Transverse colon (tissue), 4 donors: Measurements from ENCODE around the gene ICAM3. TPM values are rescaled to one million over a fixed set of nuclear protein-coding genes. Genes with fewer than 3 reads are reported as not detected.
"Not testable (repeated sequence)": the region's sequence is repeated elsewhere in the genome, so short reads cannot be mapped to it uniquely, and the experiment has no call there.

Experiments used
- DNase-seq: peaks from one replicate; pipeline ENCODE4 v3.0.0-alpha.2; 2019
- H3K27ac ChIP-seq, 4 donors: fragments of 200-600 bp; sonication (generic); 2 replicates each; pipeline ENCODE4 v1.5.1; 2016 to 2018; ENCODE audit warnings: inconsistent platforms in 4 of 4
- H3K27me3 ChIP-seq: fragments of 200-600 bp; sonication (generic); 2 replicates; pipeline ENCODE4 v1.5.1; 2017; ENCODE audit warnings: inconsistent platforms
- H3K36me3 ChIP-seq, 4 donors: fragments of 200-600 bp; sonication (generic); 2 replicates each; pipeline ENCODE4 v1.5.1; 2017 to 2019; ENCODE audit warnings: inconsistent platforms in 4 of 4
- H3K4me1 ChIP-seq, 4 donors: fragments of 200-600 bp; sonication (generic); 2 replicates each; pipeline ENCODE4 v1.5.1; 2017 to 2020; ENCODE audit warnings: inconsistent platforms in 4 of 4
- H3K4me3 ChIP-seq, 4 donors: fragments of 200-600 bp; sonication (generic); 1 replicate in 1 of 4; 2 replicates in 3 of 4; pipeline versions ENCODE4 v1.5.1 to v1.6.1; 2017 to 2019; ENCODE audit warnings: inconsistent platforms in 4 of 4
- H3K9me3 ChIP-seq, 2 donors: fragments of 200-600 bp; sonication (generic); 2 replicates each; pipeline ENCODE4 v1.5.1; 2017 to 2019; ENCODE audit warnings: inconsistent platforms in 2 of 2
- CTCF ChIP-seq, 5 experiments: fragments of 200-600 bp in 3 of 5; fragments of 450-650 bp in 2 of 5; sonication (generic) in 3 of 5; IDR thresholded peaks; 1 replicate in 2 of 5; 2 replicates in 3 of 5; pipeline ENCODE4 v1.5.1; 2016 to 2017; ENCODE audit warnings: antibody characterized with exemption in 5 of 5, inconsistent platforms in 3 of 5, mild to moderate bottlenecking in 2 of 5, moderate library complexity in 1 of 5
- EP300 ChIP-seq: sonication (generic); formaldehyde crosslinking; IDR thresholded peaks from one replicate; pipeline ENCODE4 v1.6.1; 2017; ENCODE audit warnings: antibody characterized with exemption, low read depth
- POLR2A ChIP-seq: fragments of 450-650 bp; IDR thresholded peaks from one replicate; pipeline ENCODE4 v1.6.1; 2016; ENCODE audit warnings: antibody characterized with exemption, mild to moderate bottlenecking, moderate library complexity
- POLR2AphosphoS5 ChIP-seq, 3 donors: sonication (generic); formaldehyde crosslinking; IDR thresholded peaks; one replicate each; pipeline ENCODE4 v1.6.1; 2016; ENCODE audit warnings: antibody characterized with exemption in 3 of 3
- WGBS, 2 donors: methylation state at CpG; one replicate each; pipeline ENCODE4 v1.1.5; 2018; ENCODE audit warnings: low coverage in 1 of 2; 5-methylcytosine and 5-hydroxymethylcytosine counted together
- in situ Hi-C, 4 donors: fragments of 200-750 bp; cut with MboI; loops; one replicate each; pipeline versions ENCODE4 v1.15.0 to v1.15.1; 2017; ENCODE audit warnings: low sequenced_read_pairs in 3 of 4, low pct_ligation_motif_present in 1 of 4, low pct_unique_long_range_greater_than_20kb in 1 of 4
- intact Hi-C: fragments of 100-400 bp; cut with DNase I; formaldehyde crosslinking; loops from one replicate; pipeline ENCODE4 v1.15.1; 2023; ENCODE audit warnings: low total_unique reads
- total RNA-seq, 4 donors: library from RNA; depleted of rRNA; stranded (reverse); fragments of >200 nt; gene quantifications; one replicate each; pipeline ENCODE4 v1.1.0, GENCODE V29; 2016

Gene ICAM3
- total RNA-seq, result 10 to 100 TPM in 2 of 4 donors, 1 to 10 TPM in 2; 2.6 to 17.5 (median 8.6) TPM

- in situ Hi-C loops (no loop called here), intact Hi-C loops (no loop called here)
- Histone ChIP-seq H3K36me3 (no peaks in the 10 kb centered on the region), H3K4me1 (peaks cover 0 to 8% (median 2%) of the 10 kb centered on the region in 4 donors), H3K27me3 (no peaks in the 10 kb centered on the region), H3K9me3 (no peaks in the 10 kb centered on the region), H3K27ac (peak within 1 kb of the TSS in 2 of 4 donors; percentile 34 to 62), H3K4me3 (peak within 1 kb of the TSS in 2 of 4 donors; percentile 1 to 38)
- WGBS, 2 donors, result 57% methylated on average over 14 of the region's 14 CpGs; no CpG with 5 or more reads in 1 of the 2 donors
- DNase-seq, result peak; percentile 58
- no peak for TF ChIP-seq POLR2AphosphoS5 (IDR thresholded peaks at IDR 0.05)
- TF ChIP-seq EP300, result no peak
- no peak for TF ChIP-seq CTCF (IDR thresholded peaks at IDR 0.05)
- no peak for TF ChIP-seq POLR2A
These were observed at the start of gene ICAM3 for GRCh38 chr19:10339380-10339960. Gene ICAM3 (minus strand): TSS chr19:10339624. CDS start chr19:10339614, 10 bp downstream.

GRCh38 chr19:10388957-10389356 lies 49.5 kb upstream of the ICAM3 start:
- 0% methylated on average over 3 of the region's 3 CpGs; no CpG with 5 or more reads in 1 of the 2 donors for WGBS, 2 donors
- H3K9me3 ChIP-seq, result no peaks in the 10 kb centered on the region
- TF ChIP-seq CTCF (IDR thresholded peaks at IDR 0.05) (peak; percentile 91 to 96 (median 93)), POLR2AphosphoS5 (IDR thresholded peaks at IDR 0.05) (peak in 1 of 3 donors; percentile 4), POLR2A (no peak), EP300 (no peak)
- H3K36me3 ChIP-seq, result peaks cover 0 to 32% (median 11%) of the 10 kb centered on the region in 4 donors
- intact Hi-C loops, result loop anchor here (1.0 kb wide), 1 partner anchor 120 kb away; no protein-coding TSS in a partner anchor
- DNase-seq, result peak; percentile 93
- in situ Hi-C loops, result loop anchor here in 3 of 4 donors (5.0 to 25.0 kb wide), 3 partner anchors 122 to 452 kb away; partner anchors contain the start of gene OLFM2 (in 3 of the 3)
- H3K27ac ChIP-seq, result no peak overlapping the region
- peaks cover 0 to 5% (median 0%) of the 10 kb centered on the region in 4 donors for H3K4me1 ChIP-seq
- H3K4me3 ChIP-seq, result no peak overlapping the region
- H3K27me3 ChIP-seq, result no peaks in the 10 kb centered on the region

- TF ChIP-seq EP300 (no peak), POLR2A (no peak), POLR2AphosphoS5 (IDR thresholded peaks at IDR 0.05) (no peak)
- Histone ChIP-seq H3K27me3 (no peaks in the 10 kb centered on the region), H3K9me3 (no peaks in the 10 kb centered on the region), H3K4me1 (peaks cover 2 to 13% (median 9%) of the 10 kb centered on the region in 4 donors), H3K36me3 (no peaks in the 10 kb centered on the region), H3K27ac (no peak overlapping the region), H3K4me3 (no peak overlapping the region)
- DNase-seq, result no peak
- in situ Hi-C loops (loop anchor here (5.0 to 25.0 kb wide), 2 partner anchors 117 to 447 kb away; partner anchors contain the start of gene OLFM2 (in 3 of the 4)), intact Hi-C loops (no loop called here)
- 86 to 89% methylated on average over 5 to 9 of the region's 9 CpGs for WGBS, 2 donors
These were observed 45.2 kb upstream of the ICAM3 start for GRCh38 chr19:10384580-10384979.

GRCh38 chr19:10383223-10383499 lies 43.7 kb upstream of the ICAM3 start:
- DNase-seq, H3K27me3 ChIP-seq, intact Hi-C loops, H3K9me3 ChIP-seq, H3K4me3 ChIP-seq, H3K36me3 ChIP-seq, H3K27ac ChIP-seq: not testable (repeated sequence)
- peaks cover 9 to 21% (median 14%) of the 10 kb centered on the region in 4 donors for H3K4me1 ChIP-seq
- in situ Hi-C loops, result loop anchor here (5.0 to 25.0 kb wide), 2 partner anchors 116 to 446 kb away; partner anchors contain the start of gene OLFM2 (in 3 of the 4)
- 88% methylated on average over 8 of the region's 8 CpGs; no CpG with 5 or more reads in 1 of the 2 donors for WGBS, 2 donors

- 0% methylated on average over 2 to 54 of the region's 58 CpGs for WGBS, 2 donors
- H3K9me3 ChIP-seq, result no peaks in the 10 kb centered on the region
- H3K4me3 ChIP-seq, result peak within 1 kb of the TSS; percentile 57 to 88 (median 86)
- in situ Hi-C loops, result loop anchor here (5.0 to 25.0 kb wide), 2 partner anchors 113 to 443 kb away; partner anchors contain the start of gene OLFM2 (in 3 of the 4)
- H3K4me1 ChIP-seq, result peaks cover 9 to 21% (median 14%) of the 10 kb centered on the region in 4 donors
- peak; percentile 98 for DNase-seq
- intact Hi-C loops, result no loop called here
- peak within 1 kb of the TSS; percentile 84 to 91 (median 88) for H3K27ac ChIP-seq
- H3K27me3 ChIP-seq, result no peaks in the 10 kb centered on the region
- H3K36me3 ChIP-seq, result peaks cover 0 to 5% (median 0%) of the 10 kb centered on the region in 4 donors
- TF ChIP-seq CTCF (IDR thresholded peaks at IDR 0.05) (no peak), POLR2A (peak; percentile 81), POLR2AphosphoS5 (IDR thresholded peaks at IDR 0.05) (peak; percentile 47 to 76 (median 75)), EP300 (no peak)
These were observed 41.1 kb upstream of the ICAM3 start, which contains the start of gene TYK2 for GRCh38 chr19:10380313-10381102. Gene TYK2 (minus strand): TSS chr19:10380572. CDS start chr19:10378406, 2,166 bp downstream.
